Activated CD8-positive, alpha-beta T cell treated with anti-CD3 and anti-CD28 coated beads, Interleukin-2, amount 10 ng/mL, durations not matched to agents 7 days and 5 days (primary cell): ENCODE data around the gene IQCE. TPM values are rescaled to one million over a fixed set of nuclear protein-coding genes. Genes with fewer than 3 reads are reported as not detected.

Experiments
- ATAC-seq: fragments of 150-1000 bp; cut with Tn5 transposase; one replicate; pipeline ENCODE4 v1.10.0; 2021; ENCODE audit warnings: moderate library complexity
- CTCF ChIA-PET: fragments of 350-600 bp; sonication (Branson Sonifier 250); formaldehyde crosslinking; loops from one replicate; lab custom pipeline; 2021; ENCODE audit warnings: antibody characterized with exemption; lab: Charles Lee
- POLR2A ChIA-PET: fragments of 350-600 bp; sonication (Branson Sonifier 250); formaldehyde crosslinking; loops from one replicate; lab custom pipeline; 2021; ENCODE audit warnings: antibody characterized with exemption; lab: Charles Lee
- DNase-seq: peaks from one replicate; pipeline ENCODE4 v3.0.0-alpha.2; 2020
- H3K27ac Mint-ChIP-seq: one replicate; pipeline ENCODE4 v1.8.0; 2021; ENCODE audit warnings: mild to moderate bottlenecking, mixed read lengths
- H3K27me3 Mint-ChIP-seq: one replicate; pipeline ENCODE4 v1.8.0; 2021; ENCODE audit warnings: low read depth, mixed read lengths
- H3K36me3 Mint-ChIP-seq: one replicate; pipeline ENCODE4 v1.8.0; 2021; ENCODE audit warnings: low read depth, mixed read lengths
- H3K4me1 Mint-ChIP-seq: one replicate; pipeline ENCODE4 v1.8.0; 2021; ENCODE audit warnings: low read depth, mixed read lengths
- H3K4me3 Mint-ChIP-seq: one replicate; pipeline ENCODE4 v1.8.0; 2021; ENCODE audit warnings: mild to moderate bottlenecking, mixed read lengths
- H3K9me3 Mint-ChIP-seq: one replicate; pipeline ENCODE4 v1.8.0; 2022; ENCODE audit warnings: mixed read lengths; ENCODE audit not compliant: insufficient read depth
- total RNA-seq, 2 experiments: library from RNA; stranded (reverse); gene quantifications; one replicate each; pipeline ENCODE4 v1.2.3, GENCODE V29; 2021

Gene IQCE
- total RNA-seq, 2 experiments from 2014 or later = 11.6 to 12.4 TPM

- DNase-seq (no peak), ATAC-seq (no peak)
- Mint-ChIP-seq H3K36me3 (no peaks in the 10 kb centered on the region), H3K27me3 (no peaks in the 10 kb centered on the region), H3K4me3 (no peak overlapping the region), H3K9me3 (no peaks in the 10 kb centered on the region), H3K4me1 (peaks cover 2% of the 10 kb centered on the region), H3K27ac (no peak overlapping the region)
- ChIA-PET CTCF (interaction anchor here (1.0 to 1.8 kb wide), 6 partner anchors 7 to 143 kb away, joined by 3 to 5 read pairs (median 3); no protein-coding TSS in a partner anchor), POLR2A (no interaction called here)
Observed at GRCh38 chr7:2566890-2567678, 8.3 kb downstream of the IQCE start.

DNA sequence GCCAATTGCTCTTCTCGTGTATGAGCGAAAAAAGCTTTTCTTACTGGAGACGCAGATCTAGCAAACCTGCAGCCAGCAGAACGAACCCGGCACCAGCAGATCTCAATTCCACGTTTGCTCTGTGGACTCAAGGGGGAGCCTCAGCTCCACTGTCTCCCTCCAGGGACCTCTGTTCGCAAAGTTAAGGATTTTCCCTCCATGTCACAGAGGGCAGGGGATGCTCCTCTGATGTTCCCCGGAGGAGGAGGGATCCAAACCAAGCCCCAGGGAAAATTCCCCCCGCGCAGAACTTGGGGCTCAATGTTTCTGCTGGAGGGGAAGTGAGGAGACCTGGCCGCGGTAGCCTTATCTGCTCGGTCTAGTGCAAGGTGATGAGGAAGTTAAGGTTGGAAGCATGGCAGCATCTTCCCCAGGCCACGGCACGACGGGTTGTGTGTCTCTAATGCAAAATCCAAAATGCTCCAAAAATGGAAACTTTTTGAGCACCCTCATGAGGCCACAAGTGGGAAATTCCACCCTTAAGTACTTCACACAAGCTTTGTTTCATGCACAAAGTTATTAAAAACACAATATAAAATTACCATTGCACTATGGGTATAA lies 9.0 kb downstream of the IQCE start:
- Mint-ChIP-seq H3K4me3 (no peak overlapping the region), H3K4me1 (peaks cover 2% of the 10 kb centered on the region), H3K27ac (no peak overlapping the region), H3K27me3 (no peaks in the 10 kb centered on the region), H3K36me3 (no peaks in the 10 kb centered on the region), H3K9me3 (no peaks in the 10 kb centered on the region)
- DNase-seq (no peak), ATAC-seq (no peak)
- CTCF ChIA-PET = interaction anchor here (0.8 to 1.8 kb wide), 6 partner anchors 8 to 142 kb away, joined by 3 to 5 read pairs (median 3); no protein-coding TSS in a partner anchor
- POLR2A ChIA-PET = no interaction called here

GRCh38 chr7:2568521-2569223 lies 9.9 kb downstream of the IQCE start:
- CTCF ChIA-PET = interaction anchor here (0.8 to 1.8 kb wide), 2 partner anchors 115 to 141 kb away, joined by 3 to 5 read pairs; no protein-coding TSS in a partner anchor
- ATAC-seq = no peak

GRCh38 chr7:2569421-2569820 lies 10.6 kb downstream of the IQCE start:
- no peaks in the 10 kb centered on the region for H3K36me3 Mint-ChIP-seq
- no peak for DNase-seq
- H3K27ac Mint-ChIP-seq = no peak overlapping the region
- no peaks in the 10 kb centered on the region for H3K9me3 Mint-ChIP-seq
- no peaks in the 10 kb centered on the region for H3K27me3 Mint-ChIP-seq
- POLR2A ChIA-PET = no interaction called here
- ATAC-seq = no peak
- H3K4me3 Mint-ChIP-seq = no peak overlapping the region
- peaks cover 8% of the 10 kb centered on the region for H3K4me1 Mint-ChIP-seq
- CTCF ChIA-PET = no interaction called here

More at GRCh38 chr7:2568521-2569223, 9.9 kb downstream of the IQCE start:
- POLR2A ChIA-PET = interaction anchor here (0.6 kb wide), 1 partner anchor 42 kb away, joined by 3 read pairs; no protein-coding TSS in a partner anchor
- H3K36me3 Mint-ChIP-seq = no peaks in the 10 kb centered on the region
- DNase-seq = no peak
- H3K9me3 Mint-ChIP-seq = no peaks in the 10 kb centered on the region
- H3K27me3 Mint-ChIP-seq = no peaks in the 10 kb centered on the region
- H3K4me3 Mint-ChIP-seq = no peak overlapping the region
- H3K27ac Mint-ChIP-seq = no peak overlapping the region
- H3K4me1 Mint-ChIP-seq = peaks cover 2% of the 10 kb centered on the region

GRCh38 chr7:2570021-2570420 lies 11.2 kb downstream of the IQCE start:
- Mint-ChIP-seq H3K27ac (no peak overlapping the region), H3K27me3 (no peaks in the 10 kb centered on the region), H3K4me1 (peaks cover 14% of the 10 kb centered on the region), H3K36me3 (peaks cover 4% of the 10 kb centered on the region), H3K9me3 (no peaks in the 10 kb centered on the region), H3K4me3 (no peak overlapping the region)
- ChIA-PET POLR2A (no interaction called here), CTCF (no interaction called here)
- no peak for ATAC-seq
- DNase-seq = no peak

GRCh38 chr7:2571409-2571808 lies 12.6 kb downstream of the IQCE start:
- CTCF ChIA-PET = interaction anchor here (1.5 kb wide), 1 partner anchor 103 kb away, joined by 4 read pairs; no protein-coding TSS in a partner anchor
- DNase-seq (no peak), ATAC-seq (no peak)
- Mint-ChIP-seq H3K36me3 (peaks cover 7% of the 10 kb centered on the region), H3K27me3 (no peaks in the 10 kb centered on the region), H3K4me1 (peaks cover 25% of the 10 kb centered on the region), H3K4me3 (no peak overlapping the region), H3K27ac (no peak overlapping the region), H3K9me3 (no peaks in the 10 kb centered on the region)
- POLR2A ChIA-PET = no interaction called here

GRCh38 chr7:2572101-2572842 lies 13.5 kb downstream of the IQCE start:
- Mint-ChIP-seq H3K27ac (no peak overlapping the region), H3K4me1 (peaks cover 25% of the 10 kb centered on the region), H3K9me3 (no peaks in the 10 kb centered on the region), H3K36me3 (peaks cover 10% of the 10 kb centered on the region), H3K27me3 (no peaks in the 10 kb centered on the region), H3K4me3 (no peak overlapping the region)
- POLR2A ChIA-PET = no interaction called here
- CTCF ChIA-PET = interaction anchor here (1.5 kb wide), 1 partner anchor 104 kb away, joined by 4 read pairs; no protein-coding TSS in a partner anchor
- DNase-seq (no peak), ATAC-seq (no peak)

- H3K27ac Mint-ChIP-seq = no peak overlapping the region
- H3K36me3 Mint-ChIP-seq = peaks cover 10% of the 10 kb centered on the region
- H3K4me3 Mint-ChIP-seq = no peak overlapping the region
- H3K4me1 Mint-ChIP-seq = peaks cover 23% of the 10 kb centered on the region
- ATAC-seq (no peak), DNase-seq (no peak)
- H3K27me3 Mint-ChIP-seq = no peaks in the 10 kb centered on the region
- no peaks in the 10 kb centered on the region for H3K9me3 Mint-ChIP-seq
- POLR2A ChIA-PET = no interaction called here
- CTCF ChIA-PET = interaction anchor here (1.2 kb wide), 1 partner anchor 136 kb away, joined by 3 read pairs; no protein-coding TSS in a partner anchor
Observed at GRCh38 chr7:2573761-2574160, 15.0 kb downstream of the IQCE start.

DNA sequence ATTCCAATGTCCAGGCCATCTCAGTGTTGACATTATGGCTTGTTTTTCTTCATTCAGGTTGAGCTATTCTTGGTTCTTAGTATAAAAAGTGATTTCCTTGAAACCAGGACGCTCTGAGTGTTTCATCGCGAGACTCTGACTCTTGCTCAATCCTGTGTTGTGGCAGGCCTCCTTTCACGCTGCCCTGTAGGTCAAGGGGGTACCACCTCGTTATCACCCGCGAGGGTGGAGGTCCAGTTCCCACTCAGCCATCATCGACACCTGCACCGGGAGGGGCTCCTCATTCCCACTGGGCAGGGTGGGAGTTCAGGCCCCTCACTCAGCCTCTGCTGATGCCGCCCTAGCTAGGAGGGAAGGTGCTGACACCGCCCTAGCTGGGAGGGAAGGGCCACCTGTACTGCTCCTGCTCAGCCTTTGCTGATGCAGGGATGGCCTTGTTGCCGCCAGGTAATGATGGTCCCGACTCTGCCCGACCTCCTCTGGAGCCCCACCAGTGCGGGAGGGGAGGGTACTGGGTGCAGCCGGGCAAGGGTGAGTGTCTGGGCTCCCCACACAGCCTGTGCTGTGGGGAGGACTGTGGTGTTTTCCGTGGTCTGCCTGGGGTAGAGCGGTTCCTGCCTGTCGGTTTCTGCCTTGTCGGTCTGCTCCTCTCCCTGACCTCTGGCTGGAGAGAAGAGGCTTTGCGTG lies 16.4 kb downstream of the IQCE start:
- no peaks in the 10 kb centered on the region for H3K9me3 Mint-ChIP-seq
- DNase-seq = no peak
- no peak overlapping the region for H3K27ac Mint-ChIP-seq
- H3K36me3 Mint-ChIP-seq = peaks cover 10% of the 10 kb centered on the region
- peaks cover 23% of the 10 kb centered on the region for H3K4me1 Mint-ChIP-seq
- no peaks in the 10 kb centered on the region for H3K27me3 Mint-ChIP-seq
- ChIA-PET CTCF (interaction anchor here (0.7 to 1.3 kb wide), 2 partner anchors 8 to 34 kb away, joined by 3 read pairs; no protein-coding TSS in a partner anchor), POLR2A (no interaction called here)
- no peak for ATAC-seq
- no peak overlapping the region for H3K4me3 Mint-ChIP-seq

DNA sequence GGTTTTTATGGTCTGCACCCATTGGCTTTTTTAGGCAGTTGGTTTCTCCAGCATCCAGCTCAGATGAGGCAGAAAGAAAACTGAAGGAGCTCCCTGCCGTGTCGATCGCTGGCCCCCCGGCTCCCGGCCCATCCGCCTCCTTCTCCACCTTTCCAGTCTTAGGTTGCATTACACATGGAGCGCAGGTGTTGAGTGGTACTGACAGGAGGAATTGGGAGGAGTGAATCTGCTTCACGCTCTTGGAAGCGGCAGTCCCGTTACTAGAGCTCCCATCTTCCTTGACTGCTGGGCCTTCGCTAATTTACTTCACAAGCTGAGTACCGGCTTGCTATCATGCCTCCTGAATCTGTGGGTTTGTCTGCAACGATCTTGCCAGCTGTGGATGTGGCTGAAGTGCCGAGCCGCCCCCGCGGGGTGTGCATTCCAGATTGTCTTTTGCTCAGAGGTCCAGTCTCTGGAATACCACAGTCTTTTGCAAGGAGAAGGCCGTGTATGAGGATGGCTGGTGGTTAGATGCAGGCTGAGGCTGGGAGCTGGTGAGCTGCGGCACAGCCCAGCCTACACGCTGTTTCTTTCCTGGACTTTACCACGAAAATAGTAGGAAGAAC lies 17.1 kb downstream of the IQCE start:
- no peak for ATAC-seq
- CTCF ChIA-PET = interaction anchor here (0.7 to 1.3 kb wide), 2 partner anchors 9 to 33 kb away, joined by 3 read pairs; no protein-coding TSS in a partner anchor

More for the DNA sequence above, 17.1 kb downstream of the IQCE start:
- no peak overlapping the region for H3K27ac Mint-ChIP-seq
- H3K27me3 Mint-ChIP-seq = no peaks in the 10 kb centered on the region
- peaks cover 23% of the 10 kb centered on the region for H3K4me1 Mint-ChIP-seq
- no peaks in the 10 kb centered on the region for H3K9me3 Mint-ChIP-seq
- peaks cover 10% of the 10 kb centered on the region for H3K36me3 Mint-ChIP-seq
- H3K4me3 Mint-ChIP-seq = no peak overlapping the region
- POLR2A ChIA-PET = no interaction called here
- no peak for DNase-seq
